Astrocyte (in vitro differentiated cells and primary cell): ENCODE results near the gene KIN. TPM values are rescaled to one million over a fixed set of nuclear protein-coding genes. Genes with fewer than 3 reads are reported as not detected.

Source experiments
- DNase-seq: peaks from one replicate; pipeline ENCODE4 v3.0.0-alpha.2; 2010; ENCODE audit warnings: low read depth
- FAIRE-seq: peaks from 2 replicates; lab custom pipeline; 2011; peaks lifted over from hg19 to GRCh38; lab: Jason Lieb, UNC
- H2AFZ ChIP-seq: 2 replicates; pipeline ENCODE4 v1.6.0; 2012; ENCODE audit warnings: low read depth, low read length, inconsistent platforms
- H3K27ac ChIP-seq: 2 replicates; pipeline ENCODE4 v1.5.1; 2011; ENCODE audit warnings: low read depth, low read length, inconsistent platforms
- H3K27me3 ChIP-seq: 2 replicates; pipeline ENCODE4 v1.6.0; 2011; ENCODE audit warnings: low read length, inconsistent platforms; ENCODE audit not compliant: insufficient read depth
- H3K36me3 ChIP-seq: 2 replicates; pipeline ENCODE4 v1.5.1; 2011; ENCODE audit warnings: low read length, inconsistent platforms; ENCODE audit not compliant: insufficient read depth
- H3K4me1 ChIP-seq: 2 replicates; pipeline ENCODE4 v1.5.1; 2011; ENCODE audit warnings: low read length, inconsistent platforms; ENCODE audit not compliant: insufficient read depth
- H3K4me2 ChIP-seq: 2 replicates; pipeline ENCODE4 v1.6.0; 2012; ENCODE audit warnings: low read length, inconsistent platforms
- H3K4me3 ChIP-seq: 2 replicates; pipeline ENCODE4 v1.5.1; 2011; ENCODE audit warnings: low read depth, mild to moderate bottlenecking, low read length, inconsistent platforms; ENCODE audit not compliant: insufficient read depth
- H3K79me2 ChIP-seq: 2 replicates; pipeline ENCODE4 v1.6.0; 2012; ENCODE audit warnings: mild to moderate bottlenecking, low read length, inconsistent platforms; ENCODE audit not compliant: insufficient read depth
- H3K9ac ChIP-seq: 2 replicates; pipeline ENCODE4 v1.6.0; 2012; ENCODE audit warnings: mild to moderate bottlenecking, low read length, inconsistent platforms
- H3K9me3 ChIP-seq: 2 replicates; pipeline ENCODE4 v1.5.1; 2012; ENCODE audit warnings: low read depth, mild to moderate bottlenecking, low read length, inconsistent platforms; ENCODE audit not compliant: insufficient read depth
- H4K20me1 ChIP-seq: 2 replicates; pipeline ENCODE4 v1.6.0; 2012; ENCODE audit warnings: low read length, inconsistent platforms; ENCODE audit not compliant: insufficient read depth
- H3K27ac Mint-ChIP-seq: one replicate; pipeline ENCODE4 v1.8.0; 2021; ENCODE audit warnings: mild to moderate bottlenecking, mixed read lengths; ENCODE audit not compliant: unreplicated experiment
- H3K27me3 Mint-ChIP-seq: one replicate; pipeline ENCODE4 v1.8.0; 2021; ENCODE audit warnings: low read depth, mixed read lengths; ENCODE audit not compliant: unreplicated experiment
- H3K36me3 Mint-ChIP-seq: one replicate; pipeline ENCODE4 v1.8.0; 2021; ENCODE audit warnings: low read depth, mixed read lengths; ENCODE audit not compliant: unreplicated experiment
- H3K4me1 Mint-ChIP-seq: one replicate; pipeline ENCODE4 v1.8.0; 2021; ENCODE audit warnings: low read depth, mixed read lengths; ENCODE audit not compliant: unreplicated experiment
- H3K4me3 Mint-ChIP-seq: one replicate; pipeline ENCODE4 v1.8.0; 2021; ENCODE audit warnings: mild to moderate bottlenecking, moderate library complexity, mixed read lengths; ENCODE audit not compliant: unreplicated experiment
- H3K9me3 Mint-ChIP-seq: one replicate; pipeline ENCODE4 v1.8.0; 2021; ENCODE audit warnings: mild to moderate bottlenecking, mixed read lengths; ENCODE audit not compliant: unreplicated experiment
- CTCF ChIP-seq: IDR thresholded peaks from 2 replicates; pipeline ENCODE4 v1.5.1; 2011; ENCODE audit warnings: low read depth, mild to moderate bottlenecking, inconsistent platforms, low read length, moderate library complexity; ENCODE audit not compliant: insufficient read depth
- EZH2 ChIP-seq: IDR thresholded peaks from 2 replicates; pipeline ENCODE4 v1.6.1; 2012; ENCODE audit warnings: mild to moderate bottlenecking, low read length, inconsistent platforms; ENCODE audit not compliant: insufficient read depth
- total RNA-seq: library from RNA; stranded (reverse); gene quantifications from 2 replicates; pipeline ENCODE4 v1.2.1, GENCODE V29; 2021

KIN gene
- total RNA-seq, 1 donor from 2014 or later = 14.1 TPM

DNA sequence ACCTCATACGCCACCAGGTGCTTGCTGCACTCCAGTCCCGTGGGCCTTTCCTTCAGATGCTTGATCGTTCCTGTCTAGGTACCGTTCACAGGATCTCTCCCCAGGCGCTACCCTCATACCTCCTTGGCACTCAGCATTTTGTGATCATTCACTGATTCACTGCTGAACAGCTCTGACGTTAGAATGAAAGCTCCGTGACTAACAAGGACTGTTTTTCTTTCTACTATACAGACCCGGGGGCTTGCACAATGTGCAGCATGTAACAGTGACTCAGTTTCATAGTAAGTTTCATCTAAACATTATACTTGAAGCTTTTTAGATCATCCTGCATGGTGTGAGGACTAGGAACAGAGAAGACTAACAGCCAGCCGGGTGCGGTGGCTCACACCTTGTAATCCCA lies 20.6 kb downstream of the KIN start:
- no peak overlapping the region for H3K4me3 ChIP-seq
- H3K9ac ChIP-seq = no peak overlapping the region
- no peaks in the 10 kb centered on the region for H3K4me1 ChIP-seq
- no peaks in the 10 kb centered on the region for H3K27me3 Mint-ChIP-seq
- H3K36me3 Mint-ChIP-seq = peaks cover 10% of the 10 kb centered on the region
- no peak overlapping the region for H3K4me3 Mint-ChIP-seq
- H4K20me1 ChIP-seq = peaks cover 6% of the 10 kb centered on the region
- no peaks in the 10 kb centered on the region for H3K27me3 ChIP-seq
- no peak overlapping the region for H2AFZ ChIP-seq
- no peaks in the 10 kb centered on the region for H3K4me1 Mint-ChIP-seq
- no peaks in the 10 kb centered on the region for H3K79me2 ChIP-seq
- no peaks in the 10 kb centered on the region for H3K9me3 Mint-ChIP-seq
- peaks cover 40% of the 10 kb centered on the region for H3K36me3 ChIP-seq
- H3K27ac Mint-ChIP-seq = no peak overlapping the region
- peak; percentile 73 for DNase-seq
- no peak for FAIRE-seq
- H3K27ac ChIP-seq = peak overlapping the region; percentile 28
- H3K4me2 ChIP-seq = peak overlapping the region; percentile 32
- TF ChIP-seq CTCF (no peak), EZH2 (no peak)
- H3K9me3 ChIP-seq = no peaks in the 10 kb centered on the region

GRCh38 chr10:7766241-7766640 lies 21.6 kb downstream of the KIN start:
- Histone ChIP-seq H3K4me2 (no peak overlapping the region), H2AFZ (no peak overlapping the region), H3K79me2 (no peaks in the 10 kb centered on the region), H3K9me3 (no peaks in the 10 kb centered on the region), H3K4me3 (no peak overlapping the region), H4K20me1 (peaks cover 6% of the 10 kb centered on the region), H3K4me1 (no peaks in the 10 kb centered on the region), H3K9ac (no peak overlapping the region), H3K27ac (no peak overlapping the region), H3K27me3 (no peaks in the 10 kb centered on the region), H3K36me3 (peaks cover 42% of the 10 kb centered on the region)
- H3K36me3 Mint-ChIP-seq = peaks cover 10% of the 10 kb centered on the region
- H3K27me3 Mint-ChIP-seq = no peaks in the 10 kb centered on the region
- H3K27ac Mint-ChIP-seq = no peak overlapping the region
- H3K9me3 Mint-ChIP-seq = no peaks in the 10 kb centered on the region
- no peak overlapping the region for H3K4me3 Mint-ChIP-seq
- DNase-seq (no peak), FAIRE-seq (no peak)
- TF ChIP-seq CTCF = no peak
- no peak for TF ChIP-seq EZH2
- no peaks in the 10 kb centered on the region for H3K4me1 Mint-ChIP-seq

DNA sequence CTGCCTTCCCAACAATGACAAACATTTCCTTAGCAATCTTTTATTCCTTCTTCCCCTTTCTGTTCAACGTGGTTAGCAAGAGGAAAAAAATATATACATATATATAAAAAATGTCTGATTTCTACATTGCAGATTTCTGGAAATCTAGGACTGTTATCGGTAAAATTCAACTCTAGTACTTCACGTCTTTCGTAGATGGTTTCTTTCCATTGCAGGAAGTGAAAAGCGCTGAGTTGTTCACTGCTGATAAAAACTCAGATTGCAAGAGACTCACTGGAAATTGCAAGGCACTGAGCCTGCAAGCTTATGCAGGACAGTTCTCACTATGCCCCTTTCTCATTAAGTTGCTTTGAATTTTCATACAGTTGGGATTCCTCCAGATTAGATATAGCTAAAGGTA lies 23.9 kb downstream of the KIN start:
- H3K79me2 ChIP-seq = no peaks in the 10 kb centered on the region

More for the DNA sequence above, 23.9 kb downstream of the KIN start:
- H3K9me3 ChIP-seq = no peaks in the 10 kb centered on the region
- no peaks in the 10 kb centered on the region for H3K4me1 ChIP-seq
- Mint-ChIP-seq H3K9me3 (no peaks in the 10 kb centered on the region), H3K27me3 (no peaks in the 10 kb centered on the region), H3K4me1 (no peaks in the 10 kb centered on the region), H3K4me3 (no peak overlapping the region), H3K36me3 (peaks cover 6% of the 10 kb centered on the region), H3K27ac (no peak overlapping the region)
- H3K4me2 ChIP-seq = no peak overlapping the region
- H3K36me3 ChIP-seq = peaks cover 47% of the 10 kb centered on the region
- TF ChIP-seq EZH2 = no peak
- peaks cover 6% of the 10 kb centered on the region for H4K20me1 ChIP-seq
- H3K4me3 ChIP-seq = no peak overlapping the region
- H3K27me3 ChIP-seq = no peaks in the 10 kb centered on the region
- H3K27ac ChIP-seq = no peak overlapping the region
- H3K9ac ChIP-seq = no peak overlapping the region
- H2AFZ ChIP-seq = no peak overlapping the region
- FAIRE-seq (no peak), DNase-seq (peak; percentile 26)
